Natural killer cell (primary cell): ENCODE data around the gene ZNF778. TPM values are rescaled to one million over a fixed set of nuclear protein-coding genes. Genes with fewer than 3 reads are reported as not detected.

Experiments used
- ATAC-seq, 3 donors: fragments of 150-1000 bp in 2 of 3; fragments of 200-7000 bp in 1 of 3; cut with Tn5 transposase; 1 replicate in 1 of 3; 2 replicates in 2 of 3; pipeline ENCODE4 v1.10.0; 2021; ENCODE audit warnings: mild to moderate bottlenecking in 2 of 3, moderate library complexity in 2 of 3
- DNase-seq, 2 donors: peaks; one replicate each; pipeline versions ENCODE4 v3.0.0 to v3.0.0-alpha.2; 2013 to 2021; ENCODE audit warnings: mixed read lengths in 1 of 2
- H3K27ac ChIP-seq: one replicate; pipeline ENCODE4 v1.5.1; 2013; ENCODE audit warnings: mild to moderate bottlenecking, low read length
- H3K27me3 ChIP-seq: one replicate; pipeline ENCODE4 v1.6.1; 2013; ENCODE audit warnings: low read length; ENCODE audit not compliant: control insufficient read depth, insufficient read depth
- H3K36me3 ChIP-seq: one replicate; pipeline ENCODE4 v1.6.1; 2013; ENCODE audit warnings: low read length; ENCODE audit not compliant: control insufficient read depth, insufficient read depth
- H3K4me1 ChIP-seq: one replicate; pipeline ENCODE4 v1.6.1; 2013; ENCODE audit warnings: low read length; ENCODE audit not compliant: control insufficient read depth, insufficient read depth
- H3K4me3 ChIP-seq: one replicate; pipeline ENCODE4 v1.5.1; 2013; ENCODE audit warnings: low read length
- H3K9me3 ChIP-seq: one replicate; pipeline ENCODE4 v1.6.1; 2013; ENCODE audit warnings: low read length; ENCODE audit not compliant: control insufficient read depth, insufficient read depth
- H3K27ac Mint-ChIP-seq, 2 donors: one replicate each; pipeline ENCODE4 v1.8.0; 2022; ENCODE audit warnings: mild to moderate bottlenecking in 2 of 2, mixed read lengths in 2 of 2, moderate library complexity in 1 of 2
- H3K27me3 Mint-ChIP-seq, 2 donors: one replicate each; pipeline ENCODE4 v1.8.0; 2022; ENCODE audit warnings: low read depth in 2 of 2, mixed read lengths in 2 of 2
- H3K36me3 Mint-ChIP-seq: one replicate; pipeline ENCODE4 v1.8.0; 2022; ENCODE audit warnings: mixed read lengths
- H3K4me1 Mint-ChIP-seq, 2 donors: one replicate each; pipeline ENCODE4 v1.8.0; 2022; ENCODE audit warnings: mixed read lengths in 2 of 2
- H3K4me3 Mint-ChIP-seq: one replicate; pipeline ENCODE4 v1.8.0; 2022; ENCODE audit warnings: mild to moderate bottlenecking, moderate library complexity, mixed read lengths
- H3K9me3 Mint-ChIP-seq, 2 donors: one replicate each; pipeline ENCODE4 v1.8.0; 2022; ENCODE audit warnings: mixed read lengths in 2 of 2
- CTCF ChIP-seq: fragments of 200-600 bp; IDR thresholded peaks from one replicate; pipeline ENCODE4 v1.8.0; 2022; ENCODE audit warnings: antibody characterized with exemption
- WGBS: methylation state at CpG from one replicate; pipeline ENCODE4 v1.1.7; 2013; ENCODE audit warnings: missing lambda C conversion rate; ENCODE audit not compliant: insufficient coverage; 5-methylcytosine and 5-hydroxymethylcytosine counted together
- intact Hi-C: fragments of 100-400 bp; cut with micrococcal nuclease; formaldehyde crosslinking; loops from one replicate; pipeline ENCODE4 v1.14.2; 2022
- total RNA-seq, 4 donors: library from RNA; stranded (reverse); fragments of 120-200 nt in 1 of 4; gene quantifications; one replicate each; pipeline versions ENCODE4 v1.2.3 to v1.2.4, GENCODE V29; 2013 to 2022

ZNF778 gene
- total RNA-seq, 3 donors from 2014 or later (not counting 1 experiment from before 2014, with no cell fraction given): 7.0 to 14.1 (median 11.8) TPM

GRCh38 chr16:89219365-89219764 lies 1.9 kb downstream of the ZNF778 start:
- no peaks in the 10 kb centered on the region for H3K9me3 Mint-ChIP-seq
- H3K4me1 Mint-ChIP-seq: peaks cover 26 to 41% of the 10 kb centered on the region in 2 donors
- no peak for TF ChIP-seq CTCF
- no peaks in the 10 kb centered on the region for H3K27me3 ChIP-seq
- no peaks in the 10 kb centered on the region for H3K9me3 ChIP-seq
- peaks cover 22% of the 10 kb centered on the region for H3K36me3 ChIP-seq
- H3K4me1 ChIP-seq: peaks cover 19% of the 10 kb centered on the region
- ATAC-seq: no peak
- no peak overlapping the region for H3K4me3 ChIP-seq
- no peaks in the 10 kb centered on the region for H3K27me3 Mint-ChIP-seq
- peak overlapping the region; percentile 45 to 49 for H3K27ac Mint-ChIP-seq
- DNase-seq: no peak
- H3K36me3 Mint-ChIP-seq: peaks cover 7% of the 10 kb centered on the region
- intact Hi-C loops: loop anchor here (10.0 kb wide), 1 partner anchor 125 kb away; the partner anchor contains the start of gene ACSF3
- H3K4me3 Mint-ChIP-seq: peak overlapping the region; percentile 47
- whole genome bisulfite sequencing: 71% methylated on average over 5 of the region's 5 CpGs
- no peak overlapping the region for H3K27ac ChIP-seq

- no peak overlapping the region for H3K4me3 Mint-ChIP-seq
- no peaks in the 10 kb centered on the region for H3K27me3 ChIP-seq
- H3K36me3 ChIP-seq: peaks cover 30% of the 10 kb centered on the region
- H3K27ac ChIP-seq: no peak overlapping the region
- H3K9me3 Mint-ChIP-seq: no peaks in the 10 kb centered on the region
- ATAC-seq (no peak), DNase-seq (no peak)
- H3K4me1 ChIP-seq: peaks cover 12% of the 10 kb centered on the region
- peaks cover 21 to 36% of the 10 kb centered on the region in 2 donors for H3K4me1 Mint-ChIP-seq
- no peaks in the 10 kb centered on the region for H3K27me3 Mint-ChIP-seq
- H3K4me3 ChIP-seq: no peak overlapping the region
- H3K27ac Mint-ChIP-seq: no peak overlapping the region
- H3K9me3 ChIP-seq: no peaks in the 10 kb centered on the region
- no peak for TF ChIP-seq CTCF
- intact Hi-C loops: no loop called here
- peaks cover 20% of the 10 kb centered on the region for H3K36me3 Mint-ChIP-seq
- 94% methylated on average over 3 of the region's 3 CpGs for WGBS
These were observed 4.1 kb downstream of the ZNF778 start for GRCh38 chr16:89221604-89222003.

- no peak for TF ChIP-seq CTCF
- H3K36me3 ChIP-seq: peaks cover 43% of the 10 kb centered on the region
- 96% methylated on average over 21 of the region's 21 CpGs for WGBS
- Mint-ChIP-seq H3K27me3 (no peaks in the 10 kb centered on the region), H3K4me1 (peaks cover 15 to 23% of the 10 kb centered on the region in 2 donors), H3K36me3 (peaks cover 34% of the 10 kb centered on the region), H3K9me3 (no peaks in the 10 kb centered on the region), H3K27ac (no peak overlapping the region), H3K4me3 (no peak overlapping the region)
- no peak overlapping the region for H3K4me3 ChIP-seq
- H3K9me3 ChIP-seq: peaks cover 10% of the 10 kb centered on the region
- intact Hi-C loops: no loop called here
- no peak overlapping the region for H3K27ac ChIP-seq
- no peaks in the 10 kb centered on the region for H3K27me3 ChIP-seq
- peaks cover 6% of the 10 kb centered on the region for H3K4me1 ChIP-seq
- DNase-seq: no peak
- no peak for ATAC-seq
These were observed 5.4 kb downstream of the ZNF778 start for GRCh38 chr16:89222931-89223330.

- peaks cover 26% of the 10 kb centered on the region for H3K9me3 ChIP-seq
- H3K27ac ChIP-seq: no peak overlapping the region
- Mint-ChIP-seq H3K4me1 (peaks cover 12 to 17% of the 10 kb centered on the region in 2 donors), H3K9me3 (no peaks in the 10 kb centered on the region), H3K4me3 (no peak overlapping the region), H3K36me3 (peaks cover 44% of the 10 kb centered on the region), H3K27ac (no peak overlapping the region), H3K27me3 (no peaks in the 10 kb centered on the region)
- DNase-seq (no peak), ATAC-seq (no peak)
- no peak overlapping the region for H3K4me3 ChIP-seq
- peaks cover 50% of the 10 kb centered on the region for H3K36me3 ChIP-seq
- intact Hi-C loops: no loop called here
- H3K4me1 ChIP-seq: no peaks in the 10 kb centered on the region
- H3K27me3 ChIP-seq: no peaks in the 10 kb centered on the region
- no peak for TF ChIP-seq CTCF
- WGBS: 96% methylated on average over 9 of the region's 10 CpGs
These were observed 7.2 kb downstream of the ZNF778 start for GRCh38 chr16:89224665-89225064.
